A549 (cell line): Measurements from ENCODE around the gene RGS16. TPM values are rescaled to one million over a fixed set of nuclear protein-coding genes. Genes with fewer than 3 reads are reported as not detected.

ENCODE experiments used
- ATAC-seq, 2 experiments: fragments of 200-7000 bp in 1 of 2; fragments of >200 bp in 1 of 2; cut with Nextera tagmentation in 1 of 2; cut with Tn5 transposase in 1 of 2; 3 replicates each; pipeline versions ENCODE4 v1.8.0 to v1.9.1; 2018 to 2020; ENCODE audit warnings: mild to moderate bottlenecking in 1 of 2, moderate library complexity in 1 of 2
- CTCF ChIA-PET: fragments of 300-600 bp; sonication (Branson Sonifier 250); formaldehyde crosslinking; extraction: SDS; loops from one replicate; lab custom pipeline; 2021; ENCODE audit warnings: antibody characterized with exemption, inconsistent platforms; lab: Yijun Ruan, JAX
- POLR2A ChIA-PET: fragments of 350-600 bp; formaldehyde crosslinking; extraction: SDS; loops from one replicate; lab custom pipeline; 2021; ENCODE audit warnings: antibody characterized with exemption, inconsistent platforms; lab: Yijun Ruan, JAX
- DNase-seq, 2 experiments: peaks; one replicate each; pipeline versions ENCODE4 v3.0.0 to v3.0.0-alpha.2; 2011 to 2016; ENCODE audit warnings: low read depth in 1 of 2, low spot score in 1 of 2
- FAIRE-seq: peaks from 2 replicates; lab custom pipeline; 2011; peaks lifted over from hg19 to GRCh38; lab: Jason Lieb, UNC
- H3K27ac ChIP-seq, 2 experiments: fragments of >200 bp; sonication (Bioruptor Twin); formaldehyde crosslinking; 3 replicates each; pipeline ENCODE4 v1.5.1; 2016 to 2017
- H3K4me1 ChIP-seq: fragments of >200 bp; sonication (Bioruptor Twin); formaldehyde crosslinking; 3 replicates; pipeline ENCODE4 v1.6.1; 2016
- H3K4me2 ChIP-seq: fragments of >200 bp; sonication (Bioruptor Twin); formaldehyde crosslinking; 3 replicates; pipeline ENCODE4 v1.6.1; 2016
- H3K4me3 ChIP-seq: fragments of >200 bp; sonication (Bioruptor Twin); formaldehyde crosslinking; 3 replicates; pipeline ENCODE4 v1.5.1; 2016
- H3K9me3 ChIP-seq: fragments of >200 bp; sonication (Bioruptor Twin); formaldehyde crosslinking; 3 replicates; pipeline ENCODE4 v1.6.1; 2016
- ATOH8 ChIP-seq: fragments of 250-450 bp; sonication (Bioruptor Pico); IDR thresholded peaks from 2 replicates; pipeline ENCODE4 v1.5.0; 2020; ENCODE audit warnings: low read depth, mild to moderate bottlenecking, moderate library complexity
- BCL3 ChIP-seq: fragments of >200 bp; sonication (Bioruptor Twin); formaldehyde crosslinking; IDR thresholded peaks from 3 replicates; pipeline ENCODE4 v1.6.1; 2016
- BHLHE40 ChIP-seq: IDR thresholded peaks from 2 replicates; pipeline ENCODE4 v1.6.1; 2012; ENCODE audit warnings: low read depth, low read length, inconsistent platforms
- CEBPB ChIP-seq, 2 experiments: fragments of >200 bp in 1 of 2; sonication (Bioruptor Twin) in 1 of 2; formaldehyde crosslinking in 1 of 2; IDR thresholded peaks; 2 replicates each; pipeline ENCODE4 v1.6.1; 2012 to 2016
- CHD2 ChIP-seq: fragments of 150-350 bp; IDR thresholded peaks from 2 replicates; pipeline ENCODE4 v1.6.1; 2014; ENCODE audit warnings: low read length; ENCODE audit not compliant: partially characterized antibody
- CHD4 ChIP-seq: fragments of 200-600 bp; sonication (generic); IDR thresholded peaks from 2 replicates; pipeline ENCODE4 v1.6.1; 2016; ENCODE audit warnings: antibody characterized with exemption, mild to moderate bottlenecking, borderline replicate concordance
- E2F6 ChIP-seq: IDR thresholded peaks from 2 replicates; pipeline ENCODE4 v1.6.1; 2012; ENCODE audit warnings: low read depth, borderline replicate concordance
- EHF ChIP-seq: fragments of 250-450 bp; sonication (Bioruptor Pico); IDR thresholded peaks from 2 replicates; pipeline ENCODE4 v1.5.0; 2020; ENCODE audit warnings: mild to moderate bottlenecking
- EHMT2 ChIP-seq: fragments of 200-600 bp; sonication (generic); IDR thresholded peaks from 2 replicates; pipeline ENCODE4 v1.6.1; 2016; ENCODE audit warnings: antibody characterized with exemption, low read depth, mild to moderate bottlenecking, moderate library complexity
- ELK1 ChIP-seq: fragments of 150-350 bp; IDR thresholded peaks from 2 replicates; pipeline ENCODE4 v1.6.1; 2014; ENCODE audit warnings: low read depth, mild to moderate bottlenecking, low read length
- FOSB ChIP-seq: fragments of 250-450 bp; sonication (Bioruptor Pico); IDR thresholded peaks from 2 replicates; pipeline ENCODE4 v1.5.0; 2020; ENCODE audit warnings: mild to moderate bottlenecking, moderate library complexity
- HDAC2 ChIP-seq: fragments of 200-600 bp; sonication (generic); IDR thresholded peaks from 2 replicates; pipeline ENCODE4 v1.6.1; 2016
- HOXA7 ChIP-seq: fragments of 250-450 bp; sonication (Bioruptor Pico); IDR thresholded peaks from 2 replicates; pipeline ENCODE4 v1.5.0; 2020; ENCODE audit warnings: mild to moderate bottlenecking, moderate library complexity
- JUNB ChIP-seq: fragments of >200 bp; sonication (Bioruptor Twin); formaldehyde crosslinking; IDR thresholded peaks from 2 replicates; pipeline ENCODE4 v1.6.1; 2016
- MAX ChIP-seq: IDR thresholded peaks from 2 replicates; pipeline ENCODE4 v1.6.1; 2012
- MAZ ChIP-seq: fragments of 150-350 bp; IDR thresholded peaks from 2 replicates; pipeline ENCODE4 v1.6.1; 2014; ENCODE audit warnings: antibody characterized with exemption, low read depth, low read length, borderline replicate concordance
- NPAS2 ChIP-seq: fragments of 250-450 bp; sonication (Bioruptor Pico); IDR thresholded peaks from 2 replicates; pipeline ENCODE4 v1.8.0; 2022; ENCODE audit warnings: mild to moderate bottlenecking, moderate library complexity, borderline replicate concordance
- NR3C1 ChIP-seq: fragments of >200 bp; sonication (Bioruptor Twin); formaldehyde crosslinking; IDR thresholded peaks from 3 replicates; pipeline ENCODE4 v1.6.1; 2017
- PBX3 ChIP-seq: IDR thresholded peaks from 2 replicates; pipeline ENCODE4 v1.6.1; 2012
- POLR2A ChIP-seq: IDR thresholded peaks from 2 replicates; pipeline ENCODE4 v1.6.1; 2012; ENCODE audit warnings: mild to moderate bottlenecking, low read length
- POLR2AphosphoS2 ChIP-seq: conservative IDR thresholded peaks from 2 replicates; pipeline ENCODE4 v1.6.1; 2012; ENCODE audit warnings: low read length, improper control_type of control experiment, inconsistent platforms
- RFX5 ChIP-seq: fragments of 450-650 bp; IDR thresholded peaks from 2 replicates; pipeline ENCODE4 v1.7.1; 2014; ENCODE audit warnings: antibody characterized with exemption, mild to moderate bottlenecking, moderate library complexity
- RNF2 ChIP-seq: fragments of 200-600 bp; sonication (generic); IDR thresholded peaks from 2 replicates; pipeline ENCODE4 v1.6.1; 2016; ENCODE audit warnings: low read depth, mild to moderate bottlenecking, antibody characterized with exemption, moderate library complexity, borderline replicate concordance
- SMC3 ChIP-seq: fragments of >200 bp; sonication (Bioruptor Twin); formaldehyde crosslinking; IDR thresholded peaks from 3 replicates; pipeline ENCODE4 v1.6.1; 2018; ENCODE audit warnings: inconsistent platforms
- SREBF2 ChIP-seq: fragments of 450-650 bp; IDR thresholded peaks from 2 replicates; pipeline ENCODE4 v1.6.1; 2014; ENCODE audit warnings: mild to moderate bottlenecking, moderate library complexity
- USF2 ChIP-seq: fragments of 450-650 bp; IDR thresholded peaks from 2 replicates; pipeline ENCODE4 v1.6.1; 2014; ENCODE audit warnings: antibody characterized with exemption
- WGBS: methylation state at CpG from one replicate; pipeline ENCODE4 v1.1.6; 2017; ENCODE audit errors: missing lambda C conversion rate; 5-methylcytosine and 5-hydroxymethylcytosine counted together
- polyA plus RNA-seq, 4 experiments: library from polyadenylated mRNA; depleted of rRNA in 3 of 4; stranded (reverse); fragments of >200 nt; fragmentation: RNase III in 1 of 4; extraction: RNeasy Plus Mini Kit Qiagen cat#74134 plus additional on column Dnase treatment in 1 of 4; gene quantifications; 2 replicates in 3 of 4; 3 replicates in 1 of 4; pipeline ENCODE4 v1.2.3, GENCODE V29; 2011 to 2017

Gene RGS16
- polyA plus RNA-seq, 2 of the 4 experiments (the other 2 are of a cell fraction) = 0.13 to 0.45 TPM

- TF ChIP-seq CEBPB (IDR thresholded peaks at IDR 0.05) (no peak), MAX (no peak)
- TF ChIP-seq, all 56 proteins: peak for 0
These were observed 30.3 kb upstream of the RGS16 start (continued) for GRCh38 chr1:182634306-182635072.

- ChIA-PET POLR2A (no interaction called here), CTCF (no interaction called here)
- H3K4me1 ChIP-seq = no peaks in the 10 kb centered on the region
- FAIRE-seq = no peak
- no peaks in the 10 kb centered on the region for H3K9me3 ChIP-seq
- no peak overlapping the region for H3K4me3 ChIP-seq
- TF ChIP-seq POLR2AphosphoS2 (no peak), SREBF2 (no peak), FOSB (CRISPR knock-in tag) (no peak), RNF2 (no peak), CHD2 (no peak), SMC3 (no peak), MAZ (no peak), HDAC2 (no peak), EHMT2 (no peak), BHLHE40 (no peak), ATOH8 (CRISPR knock-in tag) (no peak), USF2 (no peak), E2F6 (no peak), RFX5 (no peak), POLR2A (no peak), JUNB (no peak), PBX3 (no peak), NPAS2 (CRISPR knock-in tag) (no peak), ELK1 (no peak)
- 78% methylated on average over 11 of the region's 11 CpGs for WGBS
- DNase-seq = no peak
- no peak overlapping the region for H3K4me2 ChIP-seq
- no peak overlapping the region for H3K27ac ChIP-seq
- no peak for ATAC-seq
These were observed 29.6 kb upstream of the RGS16 start for GRCh38 chr1:182633657-182634281.

GRCh38 chr1:182633031-182633430 lies 28.8 kb upstream of the RGS16 start:
- CTCF ChIA-PET = no interaction called here
- DNase-seq (no peak), FAIRE-seq (no peak), ATAC-seq (no peak)
- no peak overlapping the region for H3K27ac ChIP-seq
- H3K4me1 ChIP-seq = no peaks in the 10 kb centered on the region
- H3K9me3 ChIP-seq = no peaks in the 10 kb centered on the region
- no peak overlapping the region for H3K4me3 ChIP-seq
- no peak overlapping the region for H3K4me2 ChIP-seq
- POLR2A ChIA-PET = no interaction called here
- no peak for TF ChIP-seq BCL3
- no peak for TF ChIP-seq NR3C1
- TF ChIP-seq CHD4 = no peak
- no peak for TF ChIP-seq MAX
- no peak for TF ChIP-seq HOXA7 (CRISPR knock-in tag)
- TF ChIP-seq FOSB (CRISPR knock-in tag) = no peak
- TF ChIP-seq EHF (CRISPR knock-in tag) = no peak
- no peak for TF ChIP-seq ELK1
- no peak for TF ChIP-seq POLR2AphosphoS2
- TF ChIP-seq E2F6 = no peak
